Measurements from ENCODE around the gene OR7A5. TPM values are rescaled to one million over a fixed set of nuclear protein-coding genes. Genes with fewer than 3 reads are reported as not detected.

The OR7A5 gene
- total RNA-seq, 1 experiment from 2014 or later = not detected

DNA sequence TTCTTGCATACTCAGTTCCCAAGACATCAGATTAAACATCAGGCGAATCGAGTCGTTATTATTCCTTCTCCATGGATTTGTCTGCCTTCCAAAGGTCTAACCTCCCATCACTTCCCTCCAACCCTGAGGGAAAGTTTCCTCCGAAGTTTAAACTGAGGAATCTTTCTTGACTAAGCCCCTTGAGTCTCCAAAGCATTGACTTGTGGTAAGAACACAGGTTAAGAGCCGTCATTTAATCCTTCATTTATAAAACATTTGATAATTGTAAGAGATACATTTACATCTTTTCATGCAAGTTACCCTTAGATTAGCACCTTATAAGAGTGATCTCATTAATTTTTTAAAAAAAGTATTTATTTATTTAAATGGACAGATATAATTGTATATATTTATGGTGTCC lies 13.8 kb upstream of the OR7A5 start, which contains the start of gene OR7A10:
Gene OR7A10 (minus strand): TSS at position 101 of the 400 bp plus-strand sequence. CDS start 7,045 bp downstream, outside the sequence.
- TF ChIP-seq, protein P1, sequence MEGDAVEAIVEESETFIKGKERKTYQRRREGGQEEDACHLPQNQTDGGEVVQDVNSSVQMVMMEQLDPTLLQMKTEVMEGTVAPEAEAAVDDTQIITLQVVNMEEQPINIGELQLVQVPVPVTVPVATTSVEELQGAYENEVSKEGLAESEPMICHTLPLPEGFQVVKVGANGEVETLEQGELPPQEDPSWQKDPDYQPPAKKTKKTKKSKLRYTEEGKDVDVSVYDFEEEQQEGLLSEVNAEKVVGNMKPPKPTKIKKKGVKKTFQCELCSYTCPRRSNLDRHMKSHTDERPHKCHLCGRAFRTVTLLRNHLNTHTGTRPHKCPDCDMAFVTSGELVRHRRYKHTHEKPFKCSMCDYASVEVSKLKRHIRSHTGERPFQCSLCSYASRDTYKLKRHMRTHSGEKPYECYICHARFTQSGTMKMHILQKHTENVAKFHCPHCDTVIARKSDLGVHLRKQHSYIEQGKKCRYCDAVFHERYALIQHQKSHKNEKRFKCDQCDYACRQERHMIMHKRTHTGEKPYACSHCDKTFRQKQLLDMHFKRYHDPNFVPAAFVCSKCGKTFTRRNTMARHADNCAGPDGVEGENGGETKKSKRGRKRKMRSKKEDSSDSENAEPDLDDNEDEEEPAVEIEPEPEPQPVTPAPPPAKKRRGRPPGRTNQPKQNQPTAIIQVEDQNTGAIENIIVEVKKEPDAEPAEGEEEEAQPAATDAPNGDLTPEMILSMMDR (conservative IDR thresholded peaks at IDR 0.05; ENCODE audit: low read depth, low read length) = no peak
- TF ChIP-seq EZH2phosphoT487 (IDR thresholded peaks at IDR 0.05; ENCODE audit: borderline replicate concordance, low read length) = no peak
- no peak for TF ChIP-seq EZH2 (IDR thresholded peaks at IDR 0.05; ENCODE audit: low read length, unreplicated experiment)
- peaks cover 75% of the 10 kb centered on the region for H3K27me3 ChIP-seq (ENCODE audit: low read length)
- no peaks in the 10 kb centered on the region for H3K9me3 ChIP-seq (ENCODE audit: low read length)
- ATAC-seq (no peak), DNase-seq (no peak)
- H3K4me3 ChIP-seq (ENCODE audit: low read length) = no peak within 1 kb of the TSS
- H3K9me2 ChIP-seq (replicated peaks; ENCODE audit: low read length) = no peaks in the 10 kb centered on the region
- no peak within 1 kb of the TSS for H3K4me2 ChIP-seq (ENCODE audit: low read length)
- CTCF ChIA-PET = no interaction called here
- H3K79me2 ChIP-seq (ENCODE audit: low read length) = no peaks in the 10 kb centered on the region
- no TSS peak for BruUV-seq (replicated peaks)
- no peak within 1 kb of the TSS for H3K27ac ChIP-seq (ENCODE audit: low read length)
- no peaks in the 10 kb centered on the region for H4K20me1 ChIP-seq (ENCODE audit: low read length)
- H3K4me1 ChIP-seq (ENCODE audit: insufficient read depth, low read length) = no peaks in the 10 kb centered on the region
- POLR2A ChIA-PET (ENCODE audit: unreplicated experiment) = no interaction called here
- no peak within 1 kb of the TSS for H2AFZ ChIP-seq (ENCODE audit: low read length)
- H3K36me3 ChIP-seq (ENCODE audit: low read depth, low read length) = no peaks in the 10 kb centered on the region
- intact Hi-C loops (cut with micrococcal nuclease) = no loop called here
- H3K9ac ChIP-seq (ENCODE audit: low read length) = no peak within 1 kb of the TSS
- H3F3A ChIP-seq (ENCODE audit: low read length, unreplicated experiment) = no peaks in the 10 kb centered on the region

DNA sequence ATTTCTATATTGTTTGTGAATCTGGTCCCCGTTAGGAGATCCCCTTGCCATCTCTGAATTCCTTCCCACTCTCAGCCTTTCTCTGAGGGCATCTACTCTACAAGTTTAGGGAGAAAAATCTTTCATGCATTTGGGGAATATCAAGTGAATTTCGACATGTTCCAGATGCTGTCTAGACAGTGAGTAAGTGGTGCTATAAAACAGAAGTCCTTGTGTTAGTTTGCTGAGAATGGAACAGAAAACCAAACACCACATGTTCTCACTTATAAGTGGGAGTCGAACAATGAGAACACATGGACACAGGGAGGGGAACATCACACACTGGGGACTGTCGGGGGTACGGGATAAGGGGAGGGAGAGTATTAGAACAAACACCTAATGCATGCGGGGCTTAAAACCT lies 8.6 kb upstream of the OR7A5 start:
- H3K9ac ChIP-seq (ENCODE audit: low read length) = no peak overlapping the region
- no TSS peak for BruUV-seq (replicated peaks)

DNA sequence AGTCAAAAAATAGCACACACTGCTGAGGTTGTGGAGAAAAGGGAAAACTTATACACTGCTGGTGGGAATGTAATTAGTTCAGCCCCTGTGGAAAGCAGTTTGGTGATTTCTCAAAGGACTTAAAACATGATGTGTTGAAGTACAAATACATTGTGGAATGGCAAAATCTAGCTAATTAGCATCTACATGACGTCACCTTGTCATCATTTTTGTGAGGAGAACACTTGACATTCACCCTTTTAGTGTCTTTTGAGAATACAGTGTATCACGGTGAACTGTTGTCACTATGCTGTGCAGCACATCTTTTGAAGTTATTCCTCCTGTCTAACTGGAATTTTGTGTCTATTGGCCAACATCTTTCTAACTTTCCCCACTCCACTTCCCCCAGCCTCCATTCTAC lies 8.2 kb upstream of the OR7A5 start:
- ChIA-PET POLR2A (ENCODE audit: unreplicated experiment) (no interaction called here), CTCF (no interaction called here)
- Histone ChIP-seq H4K20me1 (ENCODE audit: low read length) (no peaks in the 10 kb centered on the region), H3K27ac (ENCODE audit: low read length) (no peak overlapping the region), H3K9me3 (ENCODE audit: low read length) (no peaks in the 10 kb centered on the region), H3K79me2 (ENCODE audit: low read length) (no peaks in the 10 kb centered on the region), H3K9ac (ENCODE audit: low read length) (no peak overlapping the region), H2AFZ (ENCODE audit: low read length) (no peak overlapping the region), H3K4me3 (ENCODE audit: low read length) (no peak overlapping the region), H3K36me3 (ENCODE audit: low read depth, low read length) (no peaks in the 10 kb centered on the region), H3K27me3 (ENCODE audit: low read length) (peaks cover 48% of the 10 kb centered on the region), H3K9me2 (replicated peaks; ENCODE audit: low read length) (no peaks in the 10 kb centered on the region), H3K4me2 (ENCODE audit: low read length) (no peak overlapping the region), H3F3A (ENCODE audit: low read length, unreplicated experiment) (no peaks in the 10 kb centered on the region), H3K4me1 (ENCODE audit: insufficient read depth, low read length) (no peaks in the 10 kb centered on the region)
- no peak for ATAC-seq
- TF ChIP-seq EZH2phosphoT487 (IDR thresholded peaks at IDR 0.05; ENCODE audit: borderline replicate concordance, low read length) = no peak
- no peak for TF ChIP-seq EZH2 (IDR thresholded peaks at IDR 0.05; ENCODE audit: low read length, unreplicated experiment)
- TF ChIP-seq, protein P1 (conservative IDR thresholded peaks at IDR 0.05; ENCODE audit: low read depth, low read length) = no peak
- DNase-seq = no peak
- no TSS peak for BruUV-seq (replicated peaks)
- intact Hi-C loops (cut with micrococcal nuclease) = no loop called here

More for the DNA sequence above, 8.6 kb upstream of the OR7A5 start:
- Histone ChIP-seq H3K27ac (ENCODE audit: low read length) (no peak overlapping the region), H3F3A (ENCODE audit: low read length, unreplicated experiment) (no peaks in the 10 kb centered on the region), H3K4me3 (ENCODE audit: low read length) (no peak overlapping the region), H4K20me1 (ENCODE audit: low read length) (no peaks in the 10 kb centered on the region), H3K27me3 (ENCODE audit: low read length) (peaks cover 51% of the 10 kb centered on the region), H3K79me2 (ENCODE audit: low read length) (no peaks in the 10 kb centered on the region), H3K36me3 (ENCODE audit: low read depth, low read length) (no peaks in the 10 kb centered on the region), H3K4me1 (ENCODE audit: insufficient read depth, low read length) (no peaks in the 10 kb centered on the region), H3K9me2 (replicated peaks; ENCODE audit: low read length) (no peaks in the 10 kb centered on the region), H3K9me3 (ENCODE audit: low read length) (no peaks in the 10 kb centered on the region), H3K4me2 (ENCODE audit: low read length) (no peak overlapping the region), H2AFZ (ENCODE audit: low read length) (no peak overlapping the region)
- ATAC-seq (no peak), DNase-seq (no peak)
- TF ChIP-seq EZH2 (IDR thresholded peaks at IDR 0.05; ENCODE audit: low read length, unreplicated experiment) = no peak
- TF ChIP-seq, protein P1 (conservative IDR thresholded peaks at IDR 0.05; ENCODE audit: low read depth, low read length) = no peak
- no peak for TF ChIP-seq EZH2phosphoT487 (IDR thresholded peaks at IDR 0.05; ENCODE audit: borderline replicate concordance, low read length)
- intact Hi-C loops (cut with micrococcal nuclease) = no loop called here
- POLR2A ChIA-PET (ENCODE audit: unreplicated experiment) = no interaction called here
- CTCF ChIA-PET = no interaction called here
